ENCODE results near the gene PRSS23.
A peak's percentile ranks its signal among the peaks of the same experiment; 100 is the strongest.
"Not testable (repeated sequence)": the region's sequence is repeated elsewhere in the genome, so short reads cannot be mapped to it uniquely, and the experiment has no call there.

The PRSS23 gene

GRCh38 chr11:86816251-86816726 lies 15.9 kb downstream of the PRSS23 start:
- DNase-seq (ENCODE audit: low read depth): no peak
- H3K4me3 ChIP-seq (ENCODE audit: low read depth, low read length): no peak overlapping the region
- no peak for TF ChIP-seq CTCF (IDR thresholded peaks at IDR 0.05; ENCODE audit: insufficient read depth, low read depth, low read length, missing control alignments)

DNA sequence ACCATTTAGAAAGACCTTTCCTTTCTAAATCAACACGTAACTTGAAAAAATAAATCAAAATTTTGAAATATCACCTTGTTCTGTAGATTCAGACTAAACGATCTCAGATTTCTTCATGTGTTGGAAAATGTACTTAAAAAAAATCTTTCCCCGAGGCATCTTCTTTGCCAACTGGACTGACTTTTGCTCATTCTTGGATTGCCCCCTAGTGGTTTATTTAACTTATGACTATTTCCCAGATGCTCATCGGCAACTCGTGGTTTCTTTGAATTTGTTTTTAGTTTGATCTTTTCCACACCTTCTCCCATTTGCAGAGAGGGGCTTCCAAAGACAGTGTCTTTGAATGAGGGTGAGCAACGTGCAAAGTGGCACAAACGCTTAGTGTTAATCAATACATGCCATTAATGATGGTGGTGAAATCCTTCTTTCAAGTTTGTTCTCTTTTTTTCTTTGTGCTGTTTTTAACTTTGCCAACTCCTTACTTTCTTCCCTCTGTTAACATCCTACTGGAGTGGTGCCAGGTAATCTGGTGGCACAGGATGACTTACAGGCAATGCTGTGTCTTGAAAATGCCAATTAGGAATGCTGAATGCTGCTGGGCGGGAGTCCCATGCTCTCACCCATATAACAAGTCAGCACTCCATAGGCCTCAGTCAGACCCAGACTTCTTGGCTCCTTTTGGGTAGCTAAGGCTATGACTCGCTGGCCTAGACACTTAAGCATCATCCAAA lies 18.3 kb downstream of the PRSS23 start:
- peak; percentile 52 for DNase-seq (ENCODE audit: low read depth)
- no peak overlapping the region for H3K4me3 ChIP-seq (ENCODE audit: low read depth, low read length)

DNA sequence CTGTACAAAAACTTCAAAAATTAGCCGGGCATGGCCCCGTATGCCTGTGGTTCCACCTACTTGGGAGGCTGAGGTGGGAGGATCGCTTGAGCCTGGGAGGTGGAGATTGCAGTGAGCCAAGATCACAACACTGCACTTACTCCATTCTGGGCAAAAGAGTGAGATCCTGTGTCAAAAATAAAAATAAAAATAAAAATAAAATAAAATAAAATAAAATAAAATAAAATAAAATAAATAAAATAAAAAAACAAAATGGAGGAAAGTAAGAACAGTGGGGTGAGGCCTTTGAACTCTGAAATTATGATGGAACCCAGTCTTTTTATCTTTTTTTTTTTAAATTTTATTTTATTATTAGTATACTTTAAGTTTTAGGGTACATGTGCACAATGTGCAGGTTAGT lies 23.8 kb downstream of the PRSS23 start:
- not testable (repeated sequence) for H3K4me3 ChIP-seq (ENCODE audit: low read depth, low read length); DNase-seq (ENCODE audit: low read depth)

More for the DNA sequence above, 18.3 kb downstream of the PRSS23 start:
- TF ChIP-seq CTCF (IDR thresholded peaks at IDR 0.05; ENCODE audit: insufficient read depth, low read depth, low read length, missing control alignments): peak; percentile 58

- not testable (repeated sequence) for H3K4me3 ChIP-seq (ENCODE audit: low read depth, low read length); DNase-seq (ENCODE audit: low read depth)
Observed at GRCh38 chr11:86834376-86834775, 34.0 kb downstream of the PRSS23 start.

- not testable (repeated sequence) for DNase-seq (ENCODE audit: low read depth); H3K4me3 ChIP-seq (ENCODE audit: low read depth, low read length)
Observed at GRCh38 chr11:86844762-86845508, 44.6 kb downstream of the PRSS23 start.

DNA sequence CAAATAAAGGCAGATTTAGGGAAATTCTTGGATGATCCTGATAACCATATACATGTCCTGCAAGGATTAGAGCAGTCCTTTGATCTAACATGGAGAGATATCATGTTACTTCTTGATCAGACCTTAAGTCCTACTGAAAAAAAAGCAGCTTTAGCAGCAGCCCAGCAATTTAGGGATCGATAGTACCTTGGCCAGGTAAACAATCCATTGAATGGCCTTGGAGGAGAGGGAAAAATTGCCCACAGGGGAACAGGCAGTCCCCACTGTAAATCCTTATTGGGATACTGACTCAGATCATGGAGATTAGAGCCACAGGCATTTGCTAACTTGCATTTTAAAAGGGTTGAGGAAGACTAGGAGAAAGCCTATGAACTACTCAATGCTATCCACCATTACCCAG lies 47.8 kb downstream of the PRSS23 start:
- DNase-seq (ENCODE audit: low read depth): no peak
- no peak overlapping the region for H3K4me3 ChIP-seq (ENCODE audit: low read depth, low read length)
- no peak for TF ChIP-seq CTCF (IDR thresholded peaks at IDR 0.05; ENCODE audit: insufficient read depth, low read depth, low read length, missing control alignments)

- no peak for TF ChIP-seq CTCF (IDR thresholded peaks at IDR 0.05; ENCODE audit: insufficient read depth, low read depth, low read length, missing control alignments)
- DNase-seq (ENCODE audit: low read depth): no peak
- H3K4me3 ChIP-seq (ENCODE audit: low read depth, low read length): no peak overlapping the region
Observed at GRCh38 chr11:86849679-86850078, 49.3 kb downstream of the PRSS23 start.
